ENCODE data around the gene DCXR. TPM values are rescaled to one million over a fixed set of nuclear protein-coding genes. Genes with fewer than 3 reads are reported as not detected.
A peak's percentile ranks its signal among the peaks of the same experiment; 100 is the strongest.

The DCXR gene
- total RNA-seq, 1 experiment from 2014 or later = 306 TPM

DNA sequence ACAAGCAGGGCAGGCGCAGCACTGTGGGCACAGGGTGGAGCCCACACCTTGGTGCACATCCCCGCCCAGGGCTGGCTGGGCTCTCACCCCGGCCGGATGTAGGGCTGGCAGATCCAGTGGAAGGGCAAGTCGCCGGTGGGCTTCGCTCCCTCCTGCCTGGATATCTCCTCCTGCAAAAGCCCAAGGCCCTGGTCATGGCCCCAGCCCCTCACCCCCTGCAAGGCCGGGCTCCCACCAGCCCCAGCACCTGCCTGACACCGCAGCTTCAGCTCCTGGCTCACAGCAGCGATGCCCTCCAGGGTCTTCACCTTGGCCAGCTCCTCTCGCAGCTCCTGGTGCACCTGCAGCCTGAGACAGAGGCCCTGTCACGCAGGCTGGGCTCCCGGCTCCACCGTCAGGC, 23.1 kb upstream of the DCXR start:
- TF ChIP-seq CEBPB (IDR thresholded peaks at IDR 0.05; ENCODE audit: low read depth) (no peak), CBX3 (IDR thresholded peaks at IDR 0.05; ENCODE audit: low read depth) (no peak)
- TF ChIP-seq, protein P1, sequence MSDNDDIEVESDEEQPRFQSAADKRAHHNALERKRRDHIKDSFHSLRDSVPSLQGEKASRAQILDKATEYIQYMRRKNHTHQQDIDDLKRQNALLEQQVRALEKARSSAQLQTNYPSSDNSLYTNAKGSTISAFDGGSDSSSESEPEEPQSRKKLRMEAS (IDR thresholded peaks at IDR 0.05) = no peak
- intact Hi-C loops (cut with micrococcal nuclease) = no loop called here

DNA sequence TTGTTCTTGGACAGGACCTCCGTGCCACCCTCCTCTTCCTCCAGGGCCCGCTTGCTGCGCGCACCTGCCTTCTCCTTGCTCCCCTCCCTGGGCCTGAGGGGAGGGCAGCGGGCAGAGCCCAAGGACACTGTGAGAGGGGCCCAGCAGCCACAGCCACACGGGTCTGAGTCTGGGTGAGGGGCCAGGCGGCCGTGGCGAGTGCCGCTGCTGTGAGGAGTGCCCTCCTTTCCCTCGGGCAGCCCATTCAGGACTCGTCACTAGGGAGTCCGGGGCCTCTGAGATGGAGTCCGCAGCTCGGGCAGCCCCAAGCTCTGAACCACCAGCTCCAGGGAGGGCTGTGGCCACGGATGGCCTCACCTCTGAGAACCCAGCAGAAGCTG, 22.5 kb upstream of the DCXR start:
- no peak for DNase-seq (ENCODE audit: low read depth, low spot score)
- H4K20me1 ChIP-seq (ENCODE audit: insufficient read depth) = no peaks in the 10 kb centered on the region; the same call in 1 of the 2 replicates
- H3K27ac ChIP-seq (ENCODE audit: low read depth, low read length) = peak overlapping the region; percentile 23; the same call in 1 of the 2 replicates
- no peak overlapping the region for H3K9ac ChIP-seq (ENCODE audit: low read length)
- ATAC-seq = no peak
- no peaks in the 10 kb centered on the region for H3K9me3 ChIP-seq (ENCODE audit: control insufficient read depth in 1 of 2, insufficient read depth in 1 of 2, low read depth in 1 of 2, low read length in 2 of 2)
- no peak overlapping the region for H3K4me3 ChIP-seq (replicated peaks in 1 of 2; ENCODE audit: low read depth in 1 of 2, low read length in 2 of 2)
- POLR2A ChIA-PET = no interaction called here
- BruUV-seq (replicated peaks) = no TSS peak
- intact Hi-C loops (cut with micrococcal nuclease) = no loop called here
- H3K27me3 ChIP-seq (ENCODE audit: insufficient read depth, low read length) = no peaks in the 10 kb centered on the region
- H3K9me2 ChIP-seq (ENCODE audit: insufficient read depth) = no peaks in the 10 kb centered on the region
- H3K4me1 ChIP-seq (ENCODE audit: control insufficient read depth in 1 of 2, insufficient read depth in 2 of 2, low read length in 2 of 2) = peaks cover 8 to 25% of the 10 kb centered on the region in 2 experiments; a peak in 3 of 4 replicates
- H3K79me2 ChIP-seq (ENCODE audit: insufficient read depth, low read length) = peaks cover 30% of the 10 kb centered on the region
- TF ChIP-seq SIN3A (IDR thresholded peaks at IDR 0.05; ENCODE audit: low read depth) = no peak
- no peak for TF ChIP-seq TCF7L2 (IDR thresholded peaks at IDR 0.05; ENCODE audit: borderline replicate concordance, extremely low read depth, insufficient read depth, insufficient read length)
- TF ChIP-seq EGR1 (IDR thresholded peaks at IDR 0.05; ENCODE audit: low read depth) = no peak
- TF ChIP-seq, protein P2, sequence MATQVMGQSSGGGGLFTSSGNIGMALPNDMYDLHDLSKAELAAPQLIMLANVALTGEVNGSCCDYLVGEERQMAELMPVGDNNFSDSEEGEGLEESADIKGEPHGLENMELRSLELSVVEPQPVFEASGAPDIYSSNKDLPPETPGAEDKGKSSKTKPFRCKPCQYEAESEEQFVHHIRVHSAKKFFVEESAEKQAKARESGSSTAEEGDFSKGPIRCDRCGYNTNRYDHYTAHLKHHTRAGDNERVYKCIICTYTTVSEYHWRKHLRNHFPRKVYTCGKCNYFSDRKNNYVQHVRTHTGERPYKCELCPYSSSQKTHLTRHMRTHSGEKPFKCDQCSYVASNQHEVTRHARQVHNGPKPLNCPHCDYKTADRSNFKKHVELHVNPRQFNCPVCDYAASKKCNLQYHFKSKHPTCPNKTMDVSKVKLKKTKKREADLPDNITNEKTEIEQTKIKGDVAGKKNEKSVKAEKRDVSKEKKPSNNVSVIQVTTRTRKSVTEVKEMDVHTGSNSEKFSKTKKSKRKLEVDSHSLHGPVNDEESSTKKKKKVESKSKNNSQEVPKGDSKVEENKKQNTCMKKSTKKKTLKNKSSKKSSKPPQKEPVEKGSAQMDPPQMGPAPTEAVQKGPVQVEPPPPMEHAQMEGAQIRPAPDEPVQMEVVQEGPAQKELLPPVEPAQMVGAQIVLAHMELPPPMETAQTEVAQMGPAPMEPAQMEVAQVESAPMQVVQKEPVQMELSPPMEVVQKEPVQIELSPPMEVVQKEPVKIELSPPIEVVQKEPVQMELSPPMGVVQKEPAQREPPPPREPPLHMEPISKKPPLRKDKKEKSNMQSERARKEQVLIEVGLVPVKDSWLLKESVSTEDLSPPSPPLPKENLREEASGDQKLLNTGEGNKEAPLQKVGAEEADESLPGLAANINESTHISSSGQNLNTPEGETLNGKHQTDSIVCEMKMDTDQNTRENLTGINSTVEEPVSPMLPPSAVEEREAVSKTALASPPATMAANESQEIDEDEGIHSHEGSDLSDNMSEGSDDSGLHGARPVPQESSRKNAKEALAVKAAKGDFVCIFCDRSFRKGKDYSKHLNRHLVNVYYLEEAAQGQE (IDR thresholded peaks at IDR 0.05; ENCODE audit: low read depth) = no peak
- no peak for TF ChIP-seq POLR2A (IDR thresholded peaks at IDR 0.05; ENCODE audit: borderline replicate concordance, extremely low read depth, insufficient read depth, insufficient read length)
- TF ChIP-seq, protein P3, sequence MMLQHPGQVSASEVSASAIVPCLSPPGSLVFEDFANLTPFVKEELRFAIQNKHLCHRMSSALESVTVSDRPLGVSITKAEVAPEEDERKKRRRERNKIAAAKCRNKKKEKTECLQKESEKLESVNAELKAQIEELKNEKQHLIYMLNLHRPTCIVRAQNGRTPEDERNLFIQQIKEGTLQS (IDR thresholded peaks at IDR 0.05) = no peak
- no peak for TF ChIP-seq YY1 (IDR thresholded peaks at IDR 0.05; ENCODE audit: extremely low read depth, insufficient replicate concordance, low read depth, low read length)
- TF ChIP-seq ZNF274 (IDR thresholded peaks at IDR 0.05; ENCODE audit: low read depth, low read length) = no peak
- TF ChIP-seq, protein P1 (IDR thresholded peaks at IDR 0.05) = no peak
- TF ChIP-seq EZH2 (IDR thresholded peaks at IDR 0.05) = no peak
- no peak for TF ChIP-seq RAD21 (IDR thresholded peaks at IDR 0.05; ENCODE audit: low read depth)
- TF ChIP-seq JUND (IDR thresholded peaks at IDR 0.05) = no peak
- TF ChIP-seq, protein P4, sequence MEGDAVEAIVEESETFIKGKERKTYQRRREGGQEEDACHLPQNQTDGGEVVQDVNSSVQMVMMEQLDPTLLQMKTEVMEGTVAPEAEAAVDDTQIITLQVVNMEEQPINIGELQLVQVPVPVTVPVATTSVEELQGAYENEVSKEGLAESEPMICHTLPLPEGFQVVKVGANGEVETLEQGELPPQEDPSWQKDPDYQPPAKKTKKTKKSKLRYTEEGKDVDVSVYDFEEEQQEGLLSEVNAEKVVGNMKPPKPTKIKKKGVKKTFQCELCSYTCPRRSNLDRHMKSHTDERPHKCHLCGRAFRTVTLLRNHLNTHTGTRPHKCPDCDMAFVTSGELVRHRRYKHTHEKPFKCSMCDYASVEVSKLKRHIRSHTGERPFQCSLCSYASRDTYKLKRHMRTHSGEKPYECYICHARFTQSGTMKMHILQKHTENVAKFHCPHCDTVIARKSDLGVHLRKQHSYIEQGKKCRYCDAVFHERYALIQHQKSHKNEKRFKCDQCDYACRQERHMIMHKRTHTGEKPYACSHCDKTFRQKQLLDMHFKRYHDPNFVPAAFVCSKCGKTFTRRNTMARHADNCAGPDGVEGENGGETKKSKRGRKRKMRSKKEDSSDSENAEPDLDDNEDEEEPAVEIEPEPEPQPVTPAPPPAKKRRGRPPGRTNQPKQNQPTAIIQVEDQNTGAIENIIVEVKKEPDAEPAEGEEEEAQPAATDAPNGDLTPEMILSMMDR (IDR thresholded peaks at IDR 0.05 in 2 of 3, conservative IDR thresholded peaks at IDR 0.05 in 1 of 3; ENCODE audit: borderline replicate concordance in 1 of 3, insufficient read depth in 1 of 3, low read depth in 2 of 3, low read length in 2 of 3) = no peak
- H3K4me2 ChIP-seq (ENCODE audit: low read length) = no peak overlapping the region
- no peak overlapping the region for H2AFZ ChIP-seq (ENCODE audit: low read depth, low read length, poor library complexity, severe bottlenecking)
- CTCF ChIA-PET = no interaction called here
- peaks cover 23 to 86% of the 10 kb centered on the region in 2 experiments for H3K36me3 ChIP-seq (ENCODE audit: control insufficient read depth in 1 of 2, insufficient read depth in 2 of 2, low read length in 2 of 2)
- RAD21 ChIA-PET (ENCODE audit: low non-redundant PET in 1 of 2, low total read pairs in 2 of 2, uncharacterized antibody in 2 of 2, unreplicated experiment in 2 of 2) = no interaction called here

More for the DNA sequence above, 23.1 kb upstream of the DCXR start:
- H3K4me3 ChIP-seq (replicated peaks in 1 of 2; ENCODE audit: low read depth in 1 of 2, low read length in 2 of 2) = no peak overlapping the region
- no peak overlapping the region for H2AFZ ChIP-seq (ENCODE audit: low read depth, low read length, poor library complexity, severe bottlenecking)
- no peaks in the 10 kb centered on the region for H3K27me3 ChIP-seq (ENCODE audit: insufficient read depth, low read length)
- peaks cover 35% of the 10 kb centered on the region for H3K79me2 ChIP-seq (ENCODE audit: insufficient read depth, low read length)
- ATAC-seq (no peak), DNase-seq (ENCODE audit: low read depth, low spot score) (no peak)
- no peak overlapping the region for H3K9ac ChIP-seq (ENCODE audit: low read length)
- peak overlapping the region; percentile 23; the same call in 1 of the 2 replicates for H3K27ac ChIP-seq (ENCODE audit: low read depth, low read length)
- H3K9me3 ChIP-seq (ENCODE audit: control insufficient read depth in 1 of 2, insufficient read depth in 1 of 2, low read depth in 1 of 2, low read length in 2 of 2) = no peaks in the 10 kb centered on the region
- no peaks in the 10 kb centered on the region for H3K9me2 ChIP-seq (ENCODE audit: insufficient read depth)
- ChIA-PET CTCF (no interaction called here), POLR2A (no interaction called here), RAD21 (ENCODE audit: low non-redundant PET in 1 of 2, low total read pairs in 2 of 2, uncharacterized antibody in 2 of 2, unreplicated experiment in 2 of 2) (no interaction called here)
- no peaks in the 10 kb centered on the region; the same call in 1 of the 2 replicates for H4K20me1 ChIP-seq (ENCODE audit: insufficient read depth)
- H3K4me1 ChIP-seq (ENCODE audit: control insufficient read depth in 1 of 2, insufficient read depth in 2 of 2, low read length in 2 of 2) = peaks cover 8 to 19% of the 10 kb centered on the region in 2 experiments; a peak in 3 of 4 replicates
- no TSS peak for BruUV-seq (replicated peaks)
- H3K36me3 ChIP-seq (ENCODE audit: control insufficient read depth in 1 of 2, insufficient read depth in 2 of 2, low read length in 2 of 2) = peaks cover 19 to 82% of the 10 kb centered on the region in 2 experiments
- no peak overlapping the region for H3K4me2 ChIP-seq (ENCODE audit: low read length)
